ENCODE data around the gene TRAK2.
"Not testable (repeated sequence)": the region's sequence is repeated elsewhere in the genome, so short reads cannot be mapped to it uniquely, and the experiment has no call there.

Gene TRAK2

GRCh38 chr2:201450954-201451291, 335 bp downstream of the TRAK2 start:
- DNase-seq, result no peak

DNA sequence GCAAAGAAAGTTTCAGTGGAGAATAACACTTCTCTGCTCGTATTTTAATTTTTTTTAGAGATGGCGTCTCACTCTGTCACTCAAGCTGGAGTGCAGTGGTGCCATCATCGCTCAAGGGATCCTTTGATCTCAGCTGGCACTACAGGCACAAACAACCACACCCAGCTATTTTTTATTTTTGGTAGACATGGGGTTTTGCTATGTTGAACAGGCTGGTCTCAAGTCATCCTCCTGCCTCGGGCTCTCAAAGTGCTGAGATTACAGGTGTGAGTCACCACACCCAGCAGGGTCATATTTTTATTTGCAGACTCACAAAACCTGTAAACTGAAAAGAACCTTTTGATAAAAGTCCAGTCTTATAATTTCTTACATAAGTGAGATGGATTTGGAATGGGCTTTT, 2.6 kb downstream of the TRAK2 start:
- no peak for DNase-seq

DNA sequence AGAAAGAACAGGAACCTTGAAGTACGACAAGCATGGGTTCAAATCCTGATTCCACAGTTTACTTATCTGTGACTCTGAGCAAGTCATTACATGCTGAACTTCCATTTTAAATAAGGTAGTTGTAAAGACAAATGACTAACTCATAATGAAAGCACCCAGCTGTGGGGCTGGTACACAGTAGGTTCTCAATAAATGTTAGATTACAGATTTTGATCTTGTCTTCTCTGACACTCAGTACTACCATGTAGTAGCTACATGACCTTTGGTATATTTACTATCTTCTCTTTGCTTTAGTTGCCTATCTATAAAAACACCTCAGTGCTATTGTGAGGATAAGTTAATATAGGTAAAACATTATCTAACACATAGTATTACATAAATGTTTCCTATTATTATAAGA, 3.2 kb downstream of the TRAK2 start:
- no peak for DNase-seq

GRCh38 chr2:201447086-201447485, 4.2 kb downstream of the TRAK2 start:
- peak; percentile 74 for DNase-seq

GRCh38 chr2:201444746-201445465, 6.4 kb downstream of the TRAK2 start:
- peak; percentile 33 for DNase-seq

DNA sequence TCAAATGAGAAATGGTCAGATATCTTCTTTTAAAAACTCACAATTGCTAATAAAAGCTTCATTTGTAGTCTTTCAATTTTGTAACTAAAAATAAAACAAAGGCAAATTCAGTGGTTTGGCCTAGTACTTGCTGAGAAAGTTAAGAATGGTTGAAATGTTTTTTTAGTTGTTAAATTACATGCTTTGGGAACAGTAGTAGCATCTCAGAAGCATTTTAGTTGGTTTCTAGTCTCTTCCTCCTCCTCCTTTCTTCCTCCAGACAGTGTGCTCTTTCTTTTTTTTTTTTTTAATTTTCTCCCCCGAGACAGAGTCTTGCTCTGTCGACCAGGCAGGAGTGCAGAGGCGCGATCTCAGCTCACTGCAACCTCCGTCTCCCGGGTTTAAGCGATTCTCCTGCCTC, 9.8 kb downstream of the TRAK2 start:
- DNase-seq, result no peak

DNA sequence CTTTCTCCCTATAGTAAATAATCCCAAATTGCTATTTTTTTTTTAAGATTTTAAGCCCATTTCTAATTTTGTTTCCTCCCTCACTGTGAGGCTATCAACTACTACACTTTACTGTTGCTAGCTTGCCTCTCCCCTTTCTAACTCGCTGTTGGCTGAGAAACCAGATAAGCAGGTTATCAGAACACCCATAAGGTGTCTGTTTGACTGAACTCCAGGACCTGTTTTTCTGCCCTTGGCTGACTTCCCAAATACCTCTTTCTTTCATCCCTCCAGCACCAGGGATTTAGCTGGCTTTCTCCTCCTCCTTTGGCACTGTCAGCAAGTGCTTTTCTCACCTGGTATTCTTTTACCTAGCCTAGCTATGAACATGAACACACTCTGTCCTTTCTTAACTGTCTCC, 11.1 kb downstream of the TRAK2 start:
- DNase-seq, result no peak

- not testable (repeated sequence) for DNase-seq
Measured at GRCh38 chr2:201439336-201439922, 11.8 kb downstream of the TRAK2 start.

DNA sequence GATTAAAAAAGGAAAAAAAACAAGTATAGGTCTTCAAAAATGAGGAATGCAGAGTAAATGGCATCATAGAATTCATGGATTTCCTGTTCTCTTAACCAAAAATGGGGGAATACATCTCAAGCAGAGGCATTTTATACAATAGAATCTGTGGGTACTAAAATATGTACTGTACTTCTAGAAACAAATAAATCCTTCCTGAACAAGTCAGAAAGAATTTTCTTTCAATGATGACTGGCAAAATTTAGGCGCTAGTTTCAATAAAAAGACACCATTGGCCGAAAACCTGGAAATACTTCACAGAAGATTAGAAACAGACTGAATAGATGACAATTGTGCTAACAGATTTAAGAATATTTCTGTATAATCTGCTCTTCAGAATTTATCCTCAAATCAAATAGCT, 15.1 kb downstream of the TRAK2 start:
- DNase-seq, result no peak

DNA sequence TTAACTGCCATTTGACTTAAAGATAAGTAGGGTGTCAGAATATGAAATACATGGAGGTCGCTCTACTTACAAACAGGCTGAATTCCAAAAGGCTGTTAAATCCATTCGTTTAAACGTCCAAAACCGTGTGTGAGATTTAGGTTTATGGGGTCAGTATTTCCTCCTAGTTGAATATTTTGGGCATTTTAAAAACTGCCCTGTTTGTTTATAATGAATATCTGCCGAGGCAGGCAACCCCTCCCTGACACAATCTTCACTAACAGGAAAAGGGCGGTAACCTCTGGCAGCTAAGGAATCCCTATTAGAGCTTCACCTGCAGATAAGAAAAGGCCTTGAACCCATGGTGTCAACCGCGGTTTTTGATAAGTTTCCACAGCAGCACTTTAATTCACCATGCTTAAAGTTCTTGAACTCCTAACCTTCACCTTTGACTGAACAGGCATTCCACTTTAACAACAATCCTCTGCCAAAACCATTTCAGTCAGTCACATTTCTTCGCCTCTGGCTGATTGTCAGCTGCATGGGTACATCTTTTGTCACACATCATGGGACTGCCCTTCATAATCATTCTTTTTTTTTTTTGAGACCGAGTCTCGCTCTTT, 17.8 kb downstream of the TRAK2 start:
- no peak for DNase-seq

DNA sequence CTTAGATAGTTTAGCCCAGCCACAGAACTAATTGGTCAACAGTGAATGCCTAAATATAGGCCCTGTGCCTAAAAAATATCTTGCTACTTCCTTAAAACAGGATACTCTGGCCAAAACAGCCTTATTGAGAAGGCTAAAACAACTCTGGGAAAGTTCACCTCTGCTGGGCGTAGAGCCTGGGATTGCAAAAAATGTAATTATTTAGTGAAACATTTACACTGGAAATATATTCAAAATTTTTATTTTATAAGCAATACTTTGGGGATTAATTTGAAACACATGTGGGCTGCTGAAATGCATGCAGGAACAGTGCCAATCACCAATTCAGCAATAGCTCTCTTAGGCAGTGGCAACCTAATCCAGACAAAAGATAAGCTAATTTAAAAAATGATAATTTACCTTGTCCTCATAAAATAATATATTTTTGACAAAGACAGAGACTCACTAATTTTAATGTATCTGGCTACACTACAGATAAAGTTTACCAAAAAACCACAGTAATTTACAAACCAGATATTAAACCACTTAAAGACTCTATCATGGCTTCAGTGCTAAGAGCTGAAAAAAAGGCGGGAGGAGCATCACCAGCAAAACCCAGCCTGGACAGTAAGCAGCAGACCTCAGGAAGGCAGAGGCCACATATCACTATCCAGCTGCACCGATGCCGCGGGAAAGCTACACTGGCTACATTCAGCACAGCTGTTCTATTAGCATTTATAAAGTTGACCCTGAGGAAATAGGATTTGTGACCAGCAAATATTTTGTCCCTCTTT, 18.5 kb downstream of the TRAK2 start:
- peak; percentile 55 for DNase-seq

- DNase-seq, result peak; percentile 22
Measured at GRCh38 chr2:201432038-201432620, 19.1 kb downstream of the TRAK2 start.

DNA sequence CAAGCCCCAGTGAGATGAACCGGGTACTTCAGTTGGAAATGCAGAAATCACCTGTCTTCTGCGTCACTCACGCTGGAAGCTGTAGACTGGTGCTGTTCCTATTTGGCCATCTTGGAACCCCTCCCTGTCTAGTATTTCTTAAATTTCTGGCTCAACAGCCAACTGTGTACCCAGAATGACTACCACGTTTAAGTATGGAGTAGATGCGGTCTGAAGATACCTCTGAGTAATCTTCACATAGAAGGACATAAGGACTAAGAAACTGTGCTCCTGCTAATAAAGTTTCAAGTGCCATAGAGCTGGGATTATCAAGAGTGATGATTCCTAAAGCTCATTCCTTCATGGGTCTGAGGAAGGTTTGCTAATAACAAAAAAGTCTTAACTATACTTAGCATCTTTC, 20.4 kb downstream of the TRAK2 start:
- no peak for DNase-seq

DNA sequence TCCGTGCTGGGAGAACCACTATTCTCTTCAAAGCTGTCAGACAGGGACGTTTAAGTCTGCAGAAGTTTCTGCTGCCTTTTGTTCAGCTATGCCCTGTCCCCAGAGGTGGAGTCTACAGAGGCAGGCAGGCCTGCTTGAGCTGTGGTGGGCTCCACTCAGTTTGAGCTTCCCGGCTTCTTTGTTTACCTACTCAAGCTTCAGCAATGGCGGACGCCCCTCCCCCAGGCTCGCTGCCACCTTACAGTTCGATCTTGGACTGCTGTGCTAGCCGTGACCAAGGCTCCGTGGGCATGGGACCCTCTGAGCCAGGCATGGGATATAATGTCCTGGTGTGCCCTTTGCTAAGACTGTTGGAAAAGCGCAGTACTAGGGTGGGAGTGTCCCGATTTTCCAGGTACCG, 20.9 kb downstream of the TRAK2 start:
- not testable (repeated sequence) for DNase-seq

- DNase-seq, result not testable (repeated sequence)
Measured at GRCh38 chr2:201429835-201430234, 21.4 kb downstream of the TRAK2 start.

DNA sequence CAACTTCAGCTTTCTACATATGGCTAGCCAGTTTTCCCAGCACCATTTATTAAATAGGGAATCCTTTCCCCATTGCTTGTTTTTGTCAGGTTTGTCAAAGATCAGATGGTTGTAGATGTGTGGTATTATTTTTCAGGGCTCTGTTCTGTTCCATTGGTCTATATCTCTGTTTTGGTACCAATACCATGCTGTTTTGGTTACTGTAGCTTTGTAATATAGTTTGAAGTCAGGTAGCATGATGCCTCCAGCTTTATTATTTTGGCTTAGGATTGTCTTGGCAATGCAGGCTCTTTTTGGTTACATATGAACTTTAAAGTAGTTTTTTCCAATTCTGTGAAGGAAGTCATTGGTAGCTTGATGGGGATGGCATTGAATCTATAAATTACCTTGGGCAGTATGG, 22.9 kb downstream of the TRAK2 start:
- not testable (repeated sequence) for DNase-seq

DNA sequence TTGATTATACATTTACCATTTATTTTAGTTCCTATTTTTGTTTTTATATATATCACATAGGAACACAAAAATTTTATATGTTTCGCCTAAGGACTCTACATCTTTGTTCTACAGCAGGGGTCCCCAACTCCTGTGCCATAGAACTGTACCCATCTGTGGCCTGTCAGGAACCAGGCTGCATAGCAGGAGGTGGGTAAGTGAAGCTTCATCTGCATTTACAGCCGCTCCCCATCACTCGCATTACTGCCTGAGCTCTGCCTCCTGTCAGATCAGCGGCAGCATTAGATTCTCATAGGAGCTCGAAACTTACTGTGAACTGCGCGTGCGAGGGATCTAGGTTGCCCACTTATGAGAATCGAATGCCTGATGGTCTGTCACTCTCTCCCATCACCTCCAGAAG, 25.3 kb downstream of the TRAK2 start:
- no peak for DNase-seq

DNA sequence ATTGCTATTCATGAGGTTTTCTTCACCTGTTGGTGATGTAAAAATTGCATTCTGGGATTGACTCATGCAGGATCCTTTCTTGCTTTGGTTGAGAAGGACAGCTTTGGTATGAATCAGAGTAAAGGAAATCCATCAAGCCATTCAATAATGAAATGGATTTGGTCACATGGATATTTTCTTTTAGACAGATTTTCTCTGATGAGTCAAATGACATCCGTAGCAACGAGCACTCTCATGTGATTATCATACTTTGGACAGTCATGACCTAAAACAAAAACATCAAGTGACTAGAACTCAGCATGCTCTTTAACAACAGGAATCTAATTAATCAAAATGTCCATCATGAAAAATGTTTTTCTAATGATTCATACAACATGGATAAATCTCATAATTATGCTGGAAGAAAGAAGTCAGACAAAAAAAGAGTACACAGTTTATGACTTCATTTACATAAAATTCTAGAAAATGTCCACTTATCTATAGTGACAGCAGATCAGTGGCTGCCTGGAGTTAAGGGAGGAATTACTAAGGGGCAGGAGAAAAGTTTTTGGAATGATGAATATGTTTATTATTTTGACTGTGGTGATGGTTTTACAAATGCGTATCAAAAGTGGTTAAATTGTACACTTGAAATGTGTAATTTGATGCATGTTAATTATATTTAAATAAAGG, 30.7 kb downstream of the TRAK2 start:
- DNase-seq, result no peak

GRCh38 chr2:201419986-201420385, 31.3 kb downstream of the TRAK2 start:
- DNase-seq, result no peak

DNA sequence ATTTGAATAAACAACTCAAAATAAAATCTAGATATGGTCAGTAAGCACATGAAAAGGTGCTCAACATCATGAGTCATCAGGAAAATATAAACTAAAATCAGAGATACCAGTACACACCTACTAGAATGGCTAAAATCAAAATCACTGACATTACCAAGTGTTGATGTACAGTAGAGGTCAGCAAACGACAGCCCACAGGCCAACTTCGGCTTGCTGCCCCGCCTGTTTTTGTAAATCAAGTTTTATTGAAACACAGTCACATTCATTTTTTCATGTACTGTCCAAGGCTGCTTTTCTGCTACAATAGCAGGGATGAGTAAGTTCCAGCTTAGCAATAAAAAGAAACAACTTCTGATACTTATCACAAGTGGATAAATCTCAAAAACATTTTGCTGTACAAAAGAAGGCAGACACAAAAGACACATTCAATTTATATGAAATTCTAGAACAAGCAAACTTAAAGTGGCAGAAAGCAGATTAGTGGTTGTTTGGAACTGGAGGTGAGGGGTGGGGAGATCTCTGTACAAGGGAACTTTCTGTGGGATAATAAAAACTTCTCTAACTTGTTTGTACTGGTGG, 32.1 kb downstream of the TRAK2 start:
- DNase-seq, result no peak

DNA sequence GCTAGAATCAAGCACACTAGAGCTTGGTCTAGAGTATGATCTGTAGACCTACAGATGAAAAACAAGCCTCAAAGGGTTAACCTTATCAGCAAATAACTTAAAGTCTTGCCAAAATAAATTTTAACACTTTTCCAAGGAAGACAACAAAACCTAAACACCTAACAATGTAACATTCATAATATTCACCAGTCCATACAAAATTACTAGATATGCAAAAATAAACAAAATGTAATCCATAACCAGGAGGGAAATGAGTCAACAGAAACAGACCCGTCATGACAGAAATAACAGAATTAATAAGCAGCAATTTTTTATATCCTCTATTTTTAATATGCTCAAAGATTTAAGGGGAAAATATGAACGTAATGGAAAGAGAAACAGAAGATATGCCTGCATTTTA, 36.1 kb downstream of the TRAK2 start:
- DNase-seq, result no peak
